T-helper 2 cell treated with Interferon-gamma antibody and Interleukin-4, amounts not matched to agents 5 μg/mL and 100 μg/mL, for 36 hours (primary cell): ENCODE data around the gene MEOX2.

ENCODE experiments used
- DNase-seq: peaks from one replicate; pipeline ENCODE4 v3.0.0; 2021; ENCODE audit warnings: low spot score
- H3K27ac Mint-ChIP-seq: one replicate; pipeline ENCODE4 v1.8.0; 2021; ENCODE audit warnings: mild to moderate bottlenecking, mixed read lengths
- H3K27me3 Mint-ChIP-seq: one replicate; pipeline ENCODE4 v1.8.0; 2021; ENCODE audit warnings: low read depth, mixed read lengths
- H3K36me3 Mint-ChIP-seq: one replicate; pipeline ENCODE4 v1.8.0; 2021; ENCODE audit warnings: low read depth, mixed read lengths
- H3K4me1 Mint-ChIP-seq: one replicate; pipeline ENCODE4 v1.8.0; 2021; ENCODE audit warnings: low read depth, mixed read lengths
- H3K4me3 Mint-ChIP-seq: one replicate; pipeline ENCODE4 v1.8.0; 2022; ENCODE audit warnings: mild to moderate bottlenecking, moderate library complexity, mixed read lengths
- H3K9me3 Mint-ChIP-seq: one replicate; pipeline ENCODE4 v1.8.0; 2021; ENCODE audit warnings: mixed read lengths

MEOX2 gene

GRCh38 chr7:15667991-15668390, 18.5 kb downstream of the MEOX2 start:
- H3K9me3 Mint-ChIP-seq, result peaks cover 10% of the 10 kb centered on the region
- no peaks in the 10 kb centered on the region for H3K36me3 Mint-ChIP-seq
- no peaks in the 10 kb centered on the region for H3K4me1 Mint-ChIP-seq
- DNase-seq, result no peak
- no peaks in the 10 kb centered on the region for H3K27me3 Mint-ChIP-seq
- H3K4me3 Mint-ChIP-seq, result no peak overlapping the region
- no peak overlapping the region for H3K27ac Mint-ChIP-seq

DNA sequence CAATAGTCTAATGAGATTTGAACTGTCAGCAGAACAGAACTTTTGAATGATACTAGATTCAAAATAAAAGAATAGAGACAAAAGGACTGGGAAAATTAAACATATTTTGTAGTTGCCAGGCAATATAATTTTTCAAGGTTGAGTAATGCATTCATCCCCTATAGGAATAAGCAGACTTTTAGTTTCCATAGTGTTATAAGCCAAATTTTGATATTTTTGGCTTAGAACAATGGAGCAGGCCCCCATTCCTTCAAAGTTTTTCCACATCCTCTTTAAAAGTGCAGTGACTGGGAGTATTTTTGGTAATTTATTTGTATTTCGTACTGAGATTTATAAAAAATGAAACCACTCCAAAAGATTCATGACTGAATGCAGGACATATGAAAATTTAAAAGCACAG, 24.0 kb downstream of the MEOX2 start:
- H3K4me1 Mint-ChIP-seq, result no peaks in the 10 kb centered on the region
- no peaks in the 10 kb centered on the region for H3K27me3 Mint-ChIP-seq
- no peak overlapping the region for H3K27ac Mint-ChIP-seq
- H3K36me3 Mint-ChIP-seq, result no peaks in the 10 kb centered on the region
- peaks cover 1% of the 10 kb centered on the region for H3K9me3 Mint-ChIP-seq
- H3K4me3 Mint-ChIP-seq, result no peak overlapping the region
- no peak for DNase-seq

- no peaks in the 10 kb centered on the region for H3K27me3 Mint-ChIP-seq
- H3K27ac Mint-ChIP-seq, result no peak overlapping the region
- peaks cover 13% of the 10 kb centered on the region for H3K9me3 Mint-ChIP-seq
- no peak for DNase-seq
- no peaks in the 10 kb centered on the region for H3K4me1 Mint-ChIP-seq
- H3K4me3 Mint-ChIP-seq, result no peak overlapping the region
- no peaks in the 10 kb centered on the region for H3K36me3 Mint-ChIP-seq
These were observed 28.2 kb downstream of the MEOX2 start for GRCh38 chr7:15658247-15658646.

GRCh38 chr7:15652776-15653290, 33.6 kb downstream of the MEOX2 start:
- no peaks in the 10 kb centered on the region for H3K4me1 Mint-ChIP-seq
- no peaks in the 10 kb centered on the region for H3K27me3 Mint-ChIP-seq
- no peak overlapping the region for H3K4me3 Mint-ChIP-seq
- H3K9me3 Mint-ChIP-seq, result peaks cover 17% of the 10 kb centered on the region
- H3K27ac Mint-ChIP-seq, result no peak overlapping the region
- no peak for DNase-seq
- no peaks in the 10 kb centered on the region for H3K36me3 Mint-ChIP-seq

DNA sequence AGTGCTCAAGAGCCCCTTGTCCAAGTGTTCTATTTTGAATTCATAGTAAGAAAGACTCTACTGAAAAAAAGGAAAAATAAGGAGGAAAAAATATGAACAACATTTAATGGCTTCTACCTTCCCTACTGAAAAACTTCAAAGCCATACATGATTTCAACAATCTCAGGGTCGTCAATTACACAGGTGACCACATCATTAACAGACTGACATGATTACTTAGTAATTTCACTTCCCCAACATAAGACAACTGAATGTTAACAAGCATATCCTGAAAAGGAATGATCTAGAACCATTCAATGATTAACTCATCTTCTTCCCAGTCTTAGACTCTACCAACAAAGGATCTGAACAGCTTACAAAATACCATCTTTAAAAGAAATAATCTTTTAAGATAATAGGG, 34.8 kb downstream of the MEOX2 start:
- no peaks in the 10 kb centered on the region for H3K36me3 Mint-ChIP-seq
- no peak overlapping the region for H3K4me3 Mint-ChIP-seq
- H3K27ac Mint-ChIP-seq, result no peak overlapping the region
- H3K27me3 Mint-ChIP-seq, result no peaks in the 10 kb centered on the region
- no peak for DNase-seq
- peaks cover 12% of the 10 kb centered on the region for H3K9me3 Mint-ChIP-seq
- H3K4me1 Mint-ChIP-seq, result no peaks in the 10 kb centered on the region

GRCh38 chr7:15650787-15651186, 35.7 kb downstream of the MEOX2 start:
- Mint-ChIP-seq H3K4me3 (no peak overlapping the region), H3K27me3 (no peaks in the 10 kb centered on the region), H3K4me1 (no peaks in the 10 kb centered on the region), H3K36me3 (no peaks in the 10 kb centered on the region), H3K9me3 (peaks cover 8% of the 10 kb centered on the region), H3K27ac (no peak overlapping the region)
- DNase-seq, result no peak

DNA sequence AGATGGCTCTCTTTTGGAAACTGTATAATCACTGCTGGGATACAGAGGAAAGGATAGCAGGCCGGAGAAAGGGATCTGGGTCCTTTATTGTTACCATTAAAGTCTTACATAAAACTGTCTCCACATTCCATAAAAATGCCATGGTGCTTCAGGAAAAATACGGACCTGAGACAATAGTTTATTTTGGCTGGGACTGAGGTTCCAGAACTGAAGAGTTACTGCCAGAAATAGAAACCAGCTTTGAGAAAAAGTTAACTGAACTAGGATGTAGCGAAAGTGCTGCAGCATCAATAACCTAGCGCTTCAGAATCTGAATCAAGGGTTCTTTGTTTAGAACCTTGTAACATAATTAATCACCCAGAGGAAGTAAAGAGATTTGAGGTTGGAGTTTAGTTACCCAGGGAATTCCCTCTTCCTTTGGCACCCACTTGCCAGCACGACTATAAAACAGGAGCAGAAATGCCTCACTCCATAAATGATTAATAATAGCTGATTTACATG, 38.0 kb downstream of the MEOX2 start:
- Mint-ChIP-seq H3K4me1 (no peaks in the 10 kb centered on the region), H3K27ac (no peak overlapping the region), H3K4me3 (no peak overlapping the region), H3K36me3 (no peaks in the 10 kb centered on the region), H3K9me3 (peaks cover 8% of the 10 kb centered on the region), H3K27me3 (no peaks in the 10 kb centered on the region)
- DNase-seq, result no peak

- Mint-ChIP-seq H3K4me1 (no peaks in the 10 kb centered on the region), H3K9me3 (peaks cover 13% of the 10 kb centered on the region), H3K27ac (no peak overlapping the region), H3K27me3 (no peaks in the 10 kb centered on the region), H3K36me3 (no peaks in the 10 kb centered on the region), H3K4me3 (no peak overlapping the region)
- DNase-seq, result no peak
These were observed 39.2 kb downstream of the MEOX2 start for GRCh38 chr7:15647309-15647708.

GRCh38 chr7:15643000-15643705, 43.3 kb downstream of the MEOX2 start:
- no peaks in the 10 kb centered on the region for H3K4me1 Mint-ChIP-seq
- H3K4me3 Mint-ChIP-seq, result no peak overlapping the region
- H3K36me3 Mint-ChIP-seq, result no peaks in the 10 kb centered on the region
- H3K27me3 Mint-ChIP-seq, result no peaks in the 10 kb centered on the region
- DNase-seq, result no peak
- peaks cover 29% of the 10 kb centered on the region for H3K9me3 Mint-ChIP-seq
- H3K27ac Mint-ChIP-seq, result no peak overlapping the region

DNA sequence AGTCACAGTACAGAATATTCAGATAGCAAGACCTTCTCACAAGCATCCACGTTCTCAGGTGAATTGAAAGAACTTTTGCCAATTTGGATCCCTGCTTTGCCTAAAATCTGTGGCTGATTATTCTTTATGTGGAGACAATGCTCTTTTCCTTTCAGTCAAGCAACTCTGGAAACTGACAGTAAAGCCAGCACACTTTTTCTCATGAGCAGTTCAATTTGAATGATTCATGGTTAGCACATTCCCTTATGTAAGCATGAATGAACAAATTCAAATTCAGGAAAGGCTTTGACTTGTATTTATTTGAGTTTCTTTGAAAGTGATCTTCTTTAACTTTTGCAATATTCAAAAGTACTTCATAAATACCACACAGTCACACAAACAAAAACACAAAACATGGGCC, 57.6 kb downstream of the MEOX2 start:
- DNase-seq, result no peak
- no peak overlapping the region for H3K27ac Mint-ChIP-seq
- no peaks in the 10 kb centered on the region for H3K36me3 Mint-ChIP-seq
- no peaks in the 10 kb centered on the region for H3K27me3 Mint-ChIP-seq
- H3K9me3 Mint-ChIP-seq, result peaks cover under 1% of the 10 kb centered on the region
- H3K4me3 Mint-ChIP-seq, result no peak overlapping the region
- H3K4me1 Mint-ChIP-seq, result no peaks in the 10 kb centered on the region

- Mint-ChIP-seq H3K36me3 (no peaks in the 10 kb centered on the region), H3K4me1 (no peaks in the 10 kb centered on the region), H3K9me3 (peaks cover 3% of the 10 kb centered on the region), H3K27ac (no peak overlapping the region), H3K4me3 (no peak overlapping the region), H3K27me3 (no peaks in the 10 kb centered on the region)
- DNase-seq, result no peak
These were observed 60.4 kb downstream of the MEOX2 start for GRCh38 chr7:15626041-15626440.

GRCh38 chr7:15625466-15625865, 61.0 kb downstream of the MEOX2 start:
- Mint-ChIP-seq H3K27ac (no peak overlapping the region), H3K36me3 (no peaks in the 10 kb centered on the region), H3K9me3 (peaks cover 3% of the 10 kb centered on the region), H3K4me1 (no peaks in the 10 kb centered on the region), H3K27me3 (no peaks in the 10 kb centered on the region), H3K4me3 (no peak overlapping the region)
- no peak for DNase-seq

DNA sequence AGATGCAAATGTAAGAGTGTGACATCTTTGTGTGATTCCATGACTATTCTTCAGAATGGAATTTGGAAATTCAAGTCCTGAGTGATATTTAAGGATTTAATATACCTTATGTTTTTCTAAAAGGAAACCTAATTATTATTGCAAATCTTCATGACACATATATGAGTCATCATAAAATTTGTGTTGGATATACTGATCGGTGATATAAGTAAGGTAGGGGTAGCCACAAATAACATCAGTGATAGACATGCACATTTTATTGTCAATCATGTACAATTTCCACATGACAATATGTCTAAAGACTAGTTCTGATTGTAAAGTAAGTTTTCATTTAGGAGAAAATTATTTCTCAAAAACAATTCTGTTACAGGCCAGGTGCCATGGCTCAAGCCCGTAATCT, 65.0 kb downstream of the MEOX2 start:
- Mint-ChIP-seq H3K36me3 (no peaks in the 10 kb centered on the region), H3K9me3 (peaks cover 7% of the 10 kb centered on the region), H3K27me3 (no peaks in the 10 kb centered on the region), H3K4me1 (no peaks in the 10 kb centered on the region), H3K27ac (no peak overlapping the region), H3K4me3 (no peak overlapping the region)
- no peak for DNase-seq

DNA sequence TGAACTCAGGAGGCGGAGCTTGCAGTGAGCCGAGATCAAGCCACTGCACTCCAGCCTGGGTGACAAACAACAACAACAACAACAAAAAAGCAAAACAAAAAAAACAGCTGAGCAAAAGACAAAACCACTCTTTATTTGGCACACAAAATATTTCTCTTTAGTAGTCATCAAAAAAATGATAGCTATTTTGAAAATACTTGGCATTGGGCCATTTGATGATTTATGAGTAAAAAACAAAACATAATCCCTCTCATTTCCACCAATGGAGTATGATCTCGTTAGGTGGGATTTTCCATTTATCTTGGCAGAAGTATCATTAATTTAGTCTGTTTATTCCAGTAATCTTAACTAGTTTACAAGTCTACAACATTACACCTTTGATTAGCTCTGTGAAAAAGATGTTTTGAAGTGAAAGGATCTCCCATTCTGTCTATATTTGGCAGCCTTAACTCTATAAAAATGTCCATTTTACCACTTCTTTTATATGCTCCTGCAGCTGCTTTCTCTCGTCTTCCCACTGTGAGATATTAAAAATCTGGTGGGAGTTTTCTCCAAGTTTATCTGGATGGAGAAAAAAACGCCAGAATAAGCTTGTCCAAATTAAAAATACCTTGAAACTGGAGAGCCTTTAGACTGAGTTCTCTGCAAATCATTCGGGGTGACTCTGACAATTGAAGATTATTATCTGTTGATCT, 65.8 kb downstream of the MEOX2 start:
- H3K36me3 Mint-ChIP-seq, result no peaks in the 10 kb centered on the region
- no peaks in the 10 kb centered on the region for H3K27me3 Mint-ChIP-seq
- H3K27ac Mint-ChIP-seq, result no peak overlapping the region
- peaks cover 7% of the 10 kb centered on the region for H3K9me3 Mint-ChIP-seq
- no peak for DNase-seq
- no peak overlapping the region for H3K4me3 Mint-ChIP-seq
- no peaks in the 10 kb centered on the region for H3K4me1 Mint-ChIP-seq
